ENCODE data around the gene GJA4. TPM values are rescaled to one million over a fixed set of nuclear protein-coding genes. Genes with fewer than 3 reads are reported as not detected.

Gene GJA4
- total RNA-seq, 1 experiment from 2014 or later = 1.4 TPM

- Mint-ChIP-seq H3K27ac (peak overlapping the region in 1 of 3 experiments; percentile 5; a peak in 1 of 7 replicates), H3K9me3 (no peaks in the 10 kb centered on the region; a peak in 1 of 5 replicates), H3K4me1 (peaks cover 17 to 18% of the 10 kb centered on the region in 2 experiments), H3K4me3 (0 out of 5 replicates have a peak overlapping the region, but pooled peaks of 1 of the 2 experiments have one; percentile 33), H3K27me3 (ENCODE audit: low read depth) (peaks cover 26% of the 10 kb centered on the region), H3K36me3 (ENCODE audit: insufficient read depth in 1 of 3, low read depth in 3 of 3) (no peaks in the 10 kb centered on the region; a peak in 2 of 7 replicates)
- Histone ChIP-seq H2BK15ac (ENCODE audit: low read depth, low read length) (no peak overlapping the region), H4K5ac (ENCODE audit: insufficient read length, low read depth, low read length) (no peak overlapping the region), H2BK120ac (ENCODE audit: low read depth, low read length, poor library complexity, severe bottlenecking) (no peak overlapping the region), H4K20me1 (ENCODE audit: control insufficient read depth, insufficient read depth, insufficient read length) (no peaks in the 10 kb centered on the region), H3K23me2 (ENCODE audit: insufficient read length, low read depth, low read length, poor library complexity, severe bottlenecking) (no peaks in the 10 kb centered on the region), H3K23ac (ENCODE audit: insufficient read length, low read depth, low read length) (no peak overlapping the region), H3K27ac (ENCODE audit: insufficient read length, low read depth, low read length) (no peak overlapping the region), H3K18ac (ENCODE audit: insufficient read length, low read depth, low read length) (no peak overlapping the region), H3K4me2 (ENCODE audit: insufficient read depth, insufficient read length, low read length) (no peak overlapping the region), H2AK5ac (ENCODE audit: insufficient read length, low read length) (no peak overlapping the region), H3K79me1 (ENCODE audit: insufficient read depth, low read depth, low read length, poor library complexity, severe bottlenecking) (no peaks in the 10 kb centered on the region), H4K91ac (ENCODE audit: insufficient read length, low read depth, low read length) (no peak overlapping the region), H3K27me3 (ENCODE audit: insufficient read depth, low read length) (no peaks in the 10 kb centered on the region; the same call in 1 of the 2 replicates), H2BK5ac (ENCODE audit: insufficient read length, low read length) (no peak overlapping the region), H2BK12ac (ENCODE audit: insufficient read length, low read depth, low read length) (no peak overlapping the region), H3K9ac (ENCODE audit: extremely low read depth, insufficient read length, low read length) (no peak overlapping the region), H3K79me2 (ENCODE audit: insufficient read depth, low read length) (no peaks in the 10 kb centered on the region), H4K8ac (replicated peaks; ENCODE audit: insufficient read length, low read depth, low read length) (no peak overlapping the region), H3K56ac (ENCODE audit: insufficient read length, low read depth, low read length) (no peak overlapping the region), H3K4me1 (ENCODE audit: insufficient read depth, low read length) (no peaks in the 10 kb centered on the region; the same call in 1 of the 2 replicates), H3K14ac (ENCODE audit: insufficient read depth, low read length) (no peak overlapping the region), H3K4ac (ENCODE audit: low read depth, low read length) (no peak overlapping the region), H2AFZ (ENCODE audit: low read length) (no peak overlapping the region), H3K9me3 (ENCODE audit: control insufficient read depth, low read depth, low read length) (no peaks in the 10 kb centered on the region), H2BK20ac (ENCODE audit: low read depth, low read length, poor library complexity, severe bottlenecking) (no peak overlapping the region), H3T11ph (ENCODE audit: low read length) (no peak overlapping the region)
- no peak for DNase-seq
- no peak for TF ChIP-seq CTCF (conservative IDR thresholded peaks at IDR 0.05)
- no CpG with 5 or more reads among the region's 6 CpGs for WGBS (ENCODE audit: extremely low coverage, insufficient read length, low lambda C conversion rate)
These were observed 4.2 kb downstream of the GJA4 start for GRCh38 chr1:34796990-34797389.
